Measurements from ENCODE around the gene CLEC4C.

DNA sequence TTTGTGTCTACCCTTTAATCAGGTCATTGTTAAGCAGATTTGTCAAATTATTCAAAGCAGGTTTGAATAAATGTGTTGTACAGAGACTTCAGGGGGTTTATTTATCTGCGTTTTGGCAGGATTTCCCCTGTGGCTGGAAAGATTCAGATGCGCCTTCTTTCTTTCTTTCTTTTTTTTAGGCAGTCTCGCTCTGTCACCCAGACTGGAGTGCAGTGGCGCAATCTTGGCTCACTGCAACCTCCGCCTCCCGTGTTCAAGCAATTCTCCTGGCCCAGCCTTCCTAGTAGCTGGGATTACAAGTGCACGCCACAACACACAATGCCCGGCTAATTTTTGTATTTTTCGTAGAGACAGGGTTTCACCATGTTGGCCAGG lies 11.6 kb upstream of the CLEC4C start:
- TF ChIP-seq RFX5 (IDR thresholded peaks at IDR 0.05; ENCODE audit: low read depth, low read length) (no peak), POLR2A (IDR thresholded peaks at IDR 0.05; ENCODE audit: low read depth, low read length) (no peak), MAFK (IDR thresholded peaks at IDR 0.05; ENCODE audit: low read depth, low read length) (no peak), CEBPB (IDR thresholded peaks at IDR 0.05; ENCODE audit: low read depth, low read length) (no peak), CHD1 (IDR thresholded peaks at IDR 0.05; ENCODE audit: low read depth, low read length) (no peak)
- TF ChIP-seq, protein P1, sequence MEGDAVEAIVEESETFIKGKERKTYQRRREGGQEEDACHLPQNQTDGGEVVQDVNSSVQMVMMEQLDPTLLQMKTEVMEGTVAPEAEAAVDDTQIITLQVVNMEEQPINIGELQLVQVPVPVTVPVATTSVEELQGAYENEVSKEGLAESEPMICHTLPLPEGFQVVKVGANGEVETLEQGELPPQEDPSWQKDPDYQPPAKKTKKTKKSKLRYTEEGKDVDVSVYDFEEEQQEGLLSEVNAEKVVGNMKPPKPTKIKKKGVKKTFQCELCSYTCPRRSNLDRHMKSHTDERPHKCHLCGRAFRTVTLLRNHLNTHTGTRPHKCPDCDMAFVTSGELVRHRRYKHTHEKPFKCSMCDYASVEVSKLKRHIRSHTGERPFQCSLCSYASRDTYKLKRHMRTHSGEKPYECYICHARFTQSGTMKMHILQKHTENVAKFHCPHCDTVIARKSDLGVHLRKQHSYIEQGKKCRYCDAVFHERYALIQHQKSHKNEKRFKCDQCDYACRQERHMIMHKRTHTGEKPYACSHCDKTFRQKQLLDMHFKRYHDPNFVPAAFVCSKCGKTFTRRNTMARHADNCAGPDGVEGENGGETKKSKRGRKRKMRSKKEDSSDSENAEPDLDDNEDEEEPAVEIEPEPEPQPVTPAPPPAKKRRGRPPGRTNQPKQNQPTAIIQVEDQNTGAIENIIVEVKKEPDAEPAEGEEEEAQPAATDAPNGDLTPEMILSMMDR (conservative IDR thresholded peaks at IDR 0.05; ENCODE audit: low read depth, low read length): no peak

All from IMR-90 (cell line).